Measurements from ENCODE around the gene KMT2E. TPM values are rescaled to one million over a fixed set of nuclear protein-coding genes. Genes with fewer than 3 reads are reported as not detected.

The KMT2E gene
- total RNA-seq, 1 experiment from 2014 or later, result 52.3 TPM

- Mint-ChIP-seq H3K4me3 (no peak overlapping the region), H3K9me3 (no peaks in the 10 kb centered on the region), H3K27me3 (ENCODE audit: low read depth) (no peaks in the 10 kb centered on the region), H3K36me3 (peaks cover 13% of the 10 kb centered on the region; the same call in 1 of the 2 replicates), H3K4me1 (peaks cover 48% of the 10 kb centered on the region), H3K27ac (no peak overlapping the region)
- ATAC-seq (no peak), DNase-seq (ENCODE audit: low spot score) (no peak)
- CTCF ChIA-PET, result no interaction called here
- TF ChIP-seq RORB (CRISPR knock-in tag; IDR thresholded peaks at IDR 0.05), result no peak
- no peak for TF ChIP-seq PREB (CRISPR knock-in tag; IDR thresholded peaks at IDR 0.05; ENCODE audit: borderline replicate concordance)
- no peak for TF ChIP-seq TEAD1 (CRISPR knock-in tag; IDR thresholded peaks at IDR 0.05)
- POLR2A ChIA-PET, result interaction anchor here (0.6 to 0.7 kb wide), 2 partner anchors 38 to 459 kb away, joined by 4 to 8 read pairs; no protein-coding TSS in a partner anchor
Observed at GRCh38 chr7:104990983-104991382, 23.0 kb upstream of the KMT2E start.

GRCh38 chr7:104992306-104992705, 21.7 kb upstream of the KMT2E start:
- TF ChIP-seq RELA (CRISPR knock-in tag; IDR thresholded peaks at IDR 0.05; ENCODE audit: borderline replicate concordance), result no peak
- no peak for TF ChIP-seq ATF6 (CRISPR knock-in tag; IDR thresholded peaks at IDR 0.05)
- TF ChIP-seq ZNF317 (CRISPR knock-in tag; IDR thresholded peaks at IDR 0.05; ENCODE audit: borderline replicate concordance, low read depth), result no peak
- no peak for TF ChIP-seq ETV6 (CRISPR knock-in tag; IDR thresholded peaks at IDR 0.05)
- TF ChIP-seq JAZF1 (CRISPR knock-in tag; IDR thresholded peaks at IDR 0.05), result no peak
- Mint-ChIP-seq H3K9me3 (no peaks in the 10 kb centered on the region), H3K27me3 (ENCODE audit: low read depth) (no peaks in the 10 kb centered on the region), H3K27ac (no peak overlapping the region), H3K4me3 (no peak overlapping the region), H3K4me1 (peaks cover 43% of the 10 kb centered on the region), H3K36me3 (peaks cover 13% of the 10 kb centered on the region; the same call in 1 of the 2 replicates)
- ChIA-PET CTCF (no interaction called here), POLR2A (interaction anchor here (0.9 to 1.2 kb wide), 3 partner anchors 8 to 21 kb away, joined by 4 to 6 read pairs (median 5); no protein-coding TSS in a partner anchor)
- ATAC-seq (no peak), DNase-seq (ENCODE audit: low spot score) (no peak)

GRCh38 chr7:104993217-104993862, 20.7 kb upstream of the KMT2E start:
- Mint-ChIP-seq H3K27ac (no peak overlapping the region; the same call in 1 of the 2 replicates), H3K4me3 (no peak overlapping the region), H3K9me3 (no peaks in the 10 kb centered on the region), H3K36me3 (peaks cover 13% of the 10 kb centered on the region; the same call in 1 of the 2 replicates), H3K27me3 (ENCODE audit: low read depth) (no peaks in the 10 kb centered on the region), H3K4me1 (peaks cover 34% of the 10 kb centered on the region)
- POLR2A ChIA-PET, result interaction anchor here (1.2 kb wide), 2 partner anchors 10 to 20 kb away, joined by 4 to 5 read pairs; no protein-coding TSS in a partner anchor
- no peak for ATAC-seq
- CTCF ChIA-PET, result no interaction called here
- DNase-seq (ENCODE audit: low spot score), result no peak
- TF ChIP-seq MYBL2 (CRISPR knock-in tag; IDR thresholded peaks at IDR 0.05), result no peak
- TF ChIP-seq ZNF232 (CRISPR knock-in tag; IDR thresholded peaks at IDR 0.05), result no peak
- TF ChIP-seq ZBTB43 (CRISPR knock-in tag; IDR thresholded peaks at IDR 0.05), result no peak
- no peak for TF ChIP-seq ATF2 (CRISPR knock-in tag; IDR thresholded peaks at IDR 0.05; ENCODE audit: borderline replicate concordance, low read depth)
